MM.1S (cell line): ENCODE measurements around the gene EFNB3.

Source experiments
- EZH2 ChIP-seq: fragments of 300-600 bp; sonication (generic); optimal IDR thresholded peaks from 2 replicates; pipeline ENCODE3; 2017; ENCODE audit warnings: low read depth, mild to moderate bottlenecking, antibody characterized with exemption, low read length, mixed read lengths
- EZH2phosphoT487 ChIP-seq: fragments of 300-600 bp; sonication (generic); IDR thresholded peaks from 2 replicates; pipeline ENCODE4 v1.6.1; 2018; ENCODE audit warnings: antibody characterized with exemption, low read length
- TF ChIP-seq, protein P1 (sequence below): fragments of 300-600 bp; sonication (generic); IDR thresholded peaks from 2 replicates; pipeline ENCODE4 v1.5.1; 2016; ENCODE audit warnings: antibody characterized with exemption, low read length, mixed read lengths

DNA sequence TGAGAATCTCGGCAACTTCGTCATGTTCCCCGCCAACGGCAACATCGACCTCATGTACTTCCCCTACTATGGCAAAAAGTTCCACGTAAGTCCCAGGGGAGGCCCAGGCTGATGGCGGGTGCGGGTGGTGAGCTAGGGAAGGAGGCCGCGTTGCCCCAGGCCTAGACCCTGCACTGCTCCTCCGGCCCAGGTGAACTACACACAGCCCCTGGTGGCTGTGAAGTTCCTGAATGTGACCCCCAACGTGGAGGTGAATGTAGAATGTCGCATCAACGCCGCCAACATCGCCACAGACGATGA lies 49.5 kb upstream of the EFNB3 start:
- TF ChIP-seq, protein P1, sequence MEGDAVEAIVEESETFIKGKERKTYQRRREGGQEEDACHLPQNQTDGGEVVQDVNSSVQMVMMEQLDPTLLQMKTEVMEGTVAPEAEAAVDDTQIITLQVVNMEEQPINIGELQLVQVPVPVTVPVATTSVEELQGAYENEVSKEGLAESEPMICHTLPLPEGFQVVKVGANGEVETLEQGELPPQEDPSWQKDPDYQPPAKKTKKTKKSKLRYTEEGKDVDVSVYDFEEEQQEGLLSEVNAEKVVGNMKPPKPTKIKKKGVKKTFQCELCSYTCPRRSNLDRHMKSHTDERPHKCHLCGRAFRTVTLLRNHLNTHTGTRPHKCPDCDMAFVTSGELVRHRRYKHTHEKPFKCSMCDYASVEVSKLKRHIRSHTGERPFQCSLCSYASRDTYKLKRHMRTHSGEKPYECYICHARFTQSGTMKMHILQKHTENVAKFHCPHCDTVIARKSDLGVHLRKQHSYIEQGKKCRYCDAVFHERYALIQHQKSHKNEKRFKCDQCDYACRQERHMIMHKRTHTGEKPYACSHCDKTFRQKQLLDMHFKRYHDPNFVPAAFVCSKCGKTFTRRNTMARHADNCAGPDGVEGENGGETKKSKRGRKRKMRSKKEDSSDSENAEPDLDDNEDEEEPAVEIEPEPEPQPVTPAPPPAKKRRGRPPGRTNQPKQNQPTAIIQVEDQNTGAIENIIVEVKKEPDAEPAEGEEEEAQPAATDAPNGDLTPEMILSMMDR = no peak
- TF ChIP-seq EZH2phosphoT487 = no peak
- TF ChIP-seq EZH2 = no peak
